HFF-Myc (cell line): ENCODE data around the gene NMNAT2.
A peak's percentile ranks its signal among the peaks of the same experiment; 100 is the strongest.

ENCODE experiments used
- DNase-seq: peaks from one replicate; pipeline ENCODE4 v3.0.0-alpha.2; 2011; ENCODE audit warnings: low read depth; ENCODE audit errors: extremely low read depth
- H3K4me3 ChIP-seq: replicated peaks from 2 replicates; pipeline ENCODE4 v1.5.1; 2011; ENCODE audit warnings: low read depth, mild to moderate bottlenecking, control low read depth, low read length
- TF ChIP-seq, protein P1 (sequence below): IDR thresholded peaks from 2 replicates; pipeline ENCODE4 v1.5.1; 2012; ENCODE audit warnings: mild to moderate bottlenecking, low read depth, low read length, control low read depth; ENCODE audit errors: missing control alignments

The NMNAT2 gene

DNA sequence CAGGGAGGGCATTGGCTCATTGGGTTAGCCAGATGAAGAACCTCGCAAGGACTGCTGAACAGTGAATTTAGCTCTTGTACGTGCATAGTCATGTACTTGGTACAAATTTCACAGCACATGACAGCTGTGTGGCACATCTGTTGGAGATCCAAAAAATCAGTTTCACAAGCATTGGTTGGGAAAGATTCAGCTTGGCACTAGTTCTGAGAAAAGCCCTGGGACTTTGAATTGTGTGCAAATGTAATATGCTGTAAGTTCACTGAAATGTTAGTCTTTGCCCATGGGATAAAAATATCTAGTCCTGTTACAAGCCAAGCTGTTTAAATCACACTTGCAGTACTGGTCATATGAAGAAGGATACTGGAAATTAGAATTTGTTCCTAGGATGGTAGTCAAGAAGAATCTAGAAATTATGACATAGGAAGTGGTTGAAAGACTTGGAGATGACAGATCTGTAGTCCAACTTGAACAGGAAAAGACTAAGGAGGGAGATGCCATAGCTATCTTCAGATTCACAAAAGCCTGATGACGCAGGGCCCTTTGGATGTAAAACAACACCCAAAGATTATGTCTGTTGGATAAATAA, 212.9 kb downstream of the NMNAT2 start:
- TF ChIP-seq, protein P1, sequence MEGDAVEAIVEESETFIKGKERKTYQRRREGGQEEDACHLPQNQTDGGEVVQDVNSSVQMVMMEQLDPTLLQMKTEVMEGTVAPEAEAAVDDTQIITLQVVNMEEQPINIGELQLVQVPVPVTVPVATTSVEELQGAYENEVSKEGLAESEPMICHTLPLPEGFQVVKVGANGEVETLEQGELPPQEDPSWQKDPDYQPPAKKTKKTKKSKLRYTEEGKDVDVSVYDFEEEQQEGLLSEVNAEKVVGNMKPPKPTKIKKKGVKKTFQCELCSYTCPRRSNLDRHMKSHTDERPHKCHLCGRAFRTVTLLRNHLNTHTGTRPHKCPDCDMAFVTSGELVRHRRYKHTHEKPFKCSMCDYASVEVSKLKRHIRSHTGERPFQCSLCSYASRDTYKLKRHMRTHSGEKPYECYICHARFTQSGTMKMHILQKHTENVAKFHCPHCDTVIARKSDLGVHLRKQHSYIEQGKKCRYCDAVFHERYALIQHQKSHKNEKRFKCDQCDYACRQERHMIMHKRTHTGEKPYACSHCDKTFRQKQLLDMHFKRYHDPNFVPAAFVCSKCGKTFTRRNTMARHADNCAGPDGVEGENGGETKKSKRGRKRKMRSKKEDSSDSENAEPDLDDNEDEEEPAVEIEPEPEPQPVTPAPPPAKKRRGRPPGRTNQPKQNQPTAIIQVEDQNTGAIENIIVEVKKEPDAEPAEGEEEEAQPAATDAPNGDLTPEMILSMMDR, result no peak
- no peak overlapping the region for H3K4me3 ChIP-seq
- no peak for DNase-seq

DNA sequence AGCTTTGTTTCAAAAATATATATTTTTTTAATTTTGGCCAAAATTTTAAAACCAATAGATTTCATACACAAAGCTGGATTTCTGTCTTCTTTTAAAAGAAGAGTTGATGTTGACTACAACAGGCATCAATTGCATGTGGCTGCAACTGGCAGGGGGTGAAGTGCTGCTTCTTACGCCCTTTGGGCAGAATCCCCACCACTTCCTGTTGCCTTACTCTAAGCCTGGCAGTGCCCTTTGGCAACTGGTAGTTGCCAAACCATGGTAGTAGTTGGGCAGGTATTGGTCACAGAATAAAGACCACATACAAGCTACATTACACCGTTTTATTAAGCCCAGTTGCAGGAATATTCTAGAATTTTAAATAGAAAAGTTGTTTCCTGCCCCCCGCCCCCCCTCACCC, 215.1 kb downstream of the NMNAT2 start:
- no peak for DNase-seq
- no peak overlapping the region for H3K4me3 ChIP-seq
- TF ChIP-seq, protein P1, result no peak

DNA sequence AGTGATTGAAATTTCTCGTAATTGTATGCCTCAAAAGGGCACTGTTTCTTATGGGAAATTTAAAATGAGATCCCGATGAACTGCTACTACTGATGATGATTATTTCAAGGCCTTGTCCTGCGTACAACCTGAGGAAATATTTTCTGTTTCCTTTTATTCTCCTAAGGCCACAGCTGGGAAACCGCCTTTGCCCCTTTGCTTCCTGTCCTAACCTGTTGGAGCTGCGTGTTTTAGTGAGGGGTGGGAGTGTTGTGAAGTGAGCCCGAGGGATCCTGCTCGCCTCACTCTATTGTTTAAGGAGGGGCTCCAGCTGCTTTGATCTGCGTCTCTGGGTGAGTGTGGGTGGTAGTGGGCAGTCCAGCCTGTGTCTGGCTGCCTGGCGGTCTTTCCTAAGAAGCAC, 217.7 kb downstream of the NMNAT2 start:
- no peak overlapping the region for H3K4me3 ChIP-seq
- TF ChIP-seq, protein P1, result no peak
- no peak for DNase-seq

DNA sequence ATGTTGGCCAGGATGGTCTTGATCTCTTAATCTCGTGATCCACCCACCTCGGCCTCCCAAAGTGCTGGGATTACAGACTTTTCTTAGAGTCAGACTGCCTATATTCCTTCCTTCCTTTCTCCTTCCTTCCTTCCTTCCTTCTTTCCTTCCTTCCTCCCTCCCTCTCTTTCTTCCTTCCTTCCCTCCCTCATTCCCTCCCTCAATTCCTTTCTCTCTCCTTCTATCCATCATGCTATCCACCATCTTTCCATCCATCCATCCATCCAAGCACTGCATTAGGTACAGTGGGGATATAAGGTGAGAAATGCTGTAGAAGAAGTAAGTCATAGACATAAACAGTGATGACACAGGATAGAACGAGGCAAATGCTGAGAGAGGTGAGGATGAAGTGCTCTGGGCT, 218.9 kb downstream of the NMNAT2 start:
- no peak for DNase-seq
- H3K4me3 ChIP-seq, result no peak overlapping the region
- TF ChIP-seq, protein P1, result no peak

DNA sequence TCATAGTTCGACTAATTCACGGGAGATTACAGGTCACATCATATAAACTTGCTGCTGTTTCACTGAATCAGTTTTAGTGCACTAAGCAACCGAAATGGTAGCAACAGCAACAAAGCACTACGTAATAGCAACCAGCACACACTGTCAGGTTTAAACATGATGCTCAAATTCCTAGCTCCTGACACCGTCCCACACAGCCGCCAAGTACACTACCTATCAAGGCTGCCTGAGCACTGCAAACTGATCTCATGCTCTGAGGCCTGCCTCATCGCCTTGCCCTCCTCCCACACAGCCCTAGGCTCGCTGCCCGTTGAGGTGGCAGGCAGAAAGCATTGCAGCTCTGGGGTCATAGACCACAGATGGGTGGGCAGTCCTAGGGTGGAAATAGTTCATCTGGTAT, 219.7 kb downstream of the NMNAT2 start:
- H3K4me3 ChIP-seq, result no peak overlapping the region
- peak; percentile 53 for DNase-seq
- TF ChIP-seq, protein P1, result no peak
